HEK293 (cell line): Measurements from ENCODE around the gene INVS.
"Not testable (repeated sequence)": the region's sequence is repeated elsewhere in the genome, so short reads cannot be mapped to it uniquely, and the experiment has no call there.

Experiments used
- ZNF274 ChIP-seq, 2 experiments: fragments of 200-500 bp in 1 of 2; fragments of 450-650 bp in 1 of 2; sonication (Bioruptor generic) in 1 of 2; formaldehyde crosslinking in 1 of 2; IDR thresholded peaks; 2 replicates each; pipeline versions ENCODE4 v1.5.1 to v1.6.1; 2014 to 2016; ENCODE audit warnings: borderline replicate concordance in 1 of 2, inconsistent platforms in 1 of 2, low read length in 1 of 2, missing biosample characterization in 1 of 2, missing genetic modification characterization in 1 of 2
- ZNF610 ChIP-seq: fragments of 450-650 bp; formaldehyde crosslinking; IDR thresholded peaks from 2 replicates; pipeline ENCODE4 v1.5.1; 2016; ENCODE audit warnings: missing biosample characterization, missing genetic modification characterization, borderline replicate concordance
- ZNF837 ChIP-seq: fragments of 450-650 bp; formaldehyde crosslinking; IDR thresholded peaks from 2 replicates; pipeline ENCODE4 v1.5.1; 2016; ENCODE audit warnings: missing biosample characterization, missing genetic modification characterization
- TF ChIP-seq, protein P1 (sequence below): fragments of 450-650 bp; formaldehyde crosslinking; IDR thresholded peaks from 2 replicates; pipeline ENCODE4 v1.5.1; 2016; ENCODE audit warnings: missing biosample characterization, missing genetic modification characterization

DNA sequence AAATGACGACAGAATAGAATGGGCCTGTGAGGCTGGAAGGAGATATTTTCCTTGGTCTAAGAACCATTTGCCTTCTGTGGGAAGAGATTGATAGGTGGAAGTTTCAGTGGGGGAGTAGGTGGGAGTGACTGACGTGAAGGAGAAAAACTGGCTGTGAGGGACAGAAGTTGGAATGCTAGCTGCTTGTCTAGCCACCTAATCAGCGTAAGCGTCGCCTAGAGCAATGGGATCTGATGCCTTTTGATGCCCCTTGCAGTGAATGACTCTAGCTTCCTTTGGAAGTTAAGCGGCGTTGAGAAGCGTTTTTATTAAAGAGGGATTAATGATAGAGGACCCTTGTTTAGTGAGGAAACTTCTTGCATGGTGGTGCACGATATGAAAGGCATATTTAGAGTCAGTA is 42.8 kb downstream of the INVS start:
- TF ChIP-seq, protein P1, sequence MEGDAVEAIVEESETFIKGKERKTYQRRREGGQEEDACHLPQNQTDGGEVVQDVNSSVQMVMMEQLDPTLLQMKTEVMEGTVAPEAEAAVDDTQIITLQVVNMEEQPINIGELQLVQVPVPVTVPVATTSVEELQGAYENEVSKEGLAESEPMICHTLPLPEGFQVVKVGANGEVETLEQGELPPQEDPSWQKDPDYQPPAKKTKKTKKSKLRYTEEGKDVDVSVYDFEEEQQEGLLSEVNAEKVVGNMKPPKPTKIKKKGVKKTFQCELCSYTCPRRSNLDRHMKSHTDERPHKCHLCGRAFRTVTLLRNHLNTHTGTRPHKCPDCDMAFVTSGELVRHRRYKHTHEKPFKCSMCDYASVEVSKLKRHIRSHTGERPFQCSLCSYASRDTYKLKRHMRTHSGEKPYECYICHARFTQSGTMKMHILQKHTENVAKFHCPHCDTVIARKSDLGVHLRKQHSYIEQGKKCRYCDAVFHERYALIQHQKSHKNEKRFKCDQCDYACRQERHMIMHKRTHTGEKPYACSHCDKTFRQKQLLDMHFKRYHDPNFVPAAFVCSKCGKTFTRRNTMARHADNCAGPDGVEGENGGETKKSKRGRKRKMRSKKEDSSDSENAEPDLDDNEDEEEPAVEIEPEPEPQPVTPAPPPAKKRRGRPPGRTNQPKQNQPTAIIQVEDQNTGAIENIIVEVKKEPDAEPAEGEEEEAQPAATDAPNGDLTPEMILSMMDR (tag by site-specific recombination), result not testable (repeated sequence)
- not testable (repeated sequence) for TF ChIP-seq ZNF610 (tag by site-specific recombination); ZNF274 (IDR thresholded peaks at IDR 0.05; ENCODE audit: low read length); ZNF274 (tag by site-specific recombination; IDR thresholded peaks at IDR 0.05; ENCODE audit: borderline replicate concordance); ZNF837
